GM18498 (cell line): ENCODE data around the gene IFFO2.
"Not testable (repeated sequence)": the region's sequence is repeated elsewhere in the genome, so short reads cannot be mapped to it uniquely, and the experiment has no call there.

ENCODE experiments used
- ATAC-seq: cut with Tn5 transposase; IDR thresholded peaks from one replicate; pipeline ENCODE4 v1.9.1; 2021; ENCODE audit warnings: mild to moderate bottlenecking, moderate library complexity; ENCODE audit not compliant: unreplicated experiment

IFFO2 gene

GRCh38 chr1:18878538-18879214, 77.8 kb downstream of the IFFO2 start:
- ATAC-seq = no peak

GRCh38 chr1:18877282-18877681, 79.2 kb downstream of the IFFO2 start:
- no peak for ATAC-seq

- no peak for ATAC-seq
Observed at GRCh38 chr1:18876210-18876609, 80.3 kb downstream of the IFFO2 start.

- no peak for ATAC-seq
Observed at GRCh38 chr1:18875796-18876128, 80.7 kb downstream of the IFFO2 start.

- no peak for ATAC-seq
Observed at GRCh38 chr1:18875107-18875795, 81.2 kb downstream of the IFFO2 start.

GRCh38 chr1:18874600-18874999, 81.9 kb downstream of the IFFO2 start:
- no peak for ATAC-seq

- ATAC-seq = no peak
Observed at GRCh38 chr1:18874036-18874435, 82.4 kb downstream of the IFFO2 start.

GRCh38 chr1:18872071-18872611, 84.3 kb downstream of the IFFO2 start:
- no peak for ATAC-seq

GRCh38 chr1:18871401-18872070, 84.9 kb downstream of the IFFO2 start:
- ATAC-seq = no peak

- ATAC-seq = no peak
Observed at GRCh38 chr1:18870957-18871356, 85.5 kb downstream of the IFFO2 start.

GRCh38 chr1:18870595-18870865, 85.9 kb downstream of the IFFO2 start:
- ATAC-seq = not testable (repeated sequence)

- no peak for ATAC-seq
Observed at GRCh38 chr1:18869847-18870594, 86.5 kb downstream of the IFFO2 start.

- ATAC-seq = no peak
Observed at GRCh38 chr1:18868801-18869424, 87.6 kb downstream of the IFFO2 start.

GRCh38 chr1:18868354-18868753, 88.1 kb downstream of the IFFO2 start:
- ATAC-seq = no peak

GRCh38 chr1:18866846-18867245, 89.6 kb downstream of the IFFO2 start:
- ATAC-seq = no peak

- ATAC-seq = no peak
Observed at GRCh38 chr1:18866314-18866713, 90.2 kb downstream of the IFFO2 start.

GRCh38 chr1:18865176-18865575, 91.3 kb downstream of the IFFO2 start:
- no peak for ATAC-seq

GRCh38 chr1:18861590-18861989, 94.9 kb downstream of the IFFO2 start:
- ATAC-seq = no peak

- no peak for ATAC-seq
Observed at GRCh38 chr1:18861082-18861481, 95.4 kb downstream of the IFFO2 start.

- no peak for ATAC-seq
Observed at GRCh38 chr1:18859560-18859959, 96.9 kb downstream of the IFFO2 start, which contains the start of gene TAS1R2. TAS1R2 (minus strand) TSS chr1:18859660; CDS start chr1:18859660, 0 bp downstream.
